Mammary epithelial cell (primary cell): ENCODE data around the gene KANSL3.

Source experiments
- EZH2 ChIP-seq: IDR thresholded peaks from 2 replicates; pipeline ENCODE4 v1.6.1; 2012; ENCODE audit warnings: low read length, inconsistent platforms, borderline replicate concordance
- TF ChIP-seq, protein P1 (sequence below), 2 donors: IDR thresholded peaks in 1 of 2; conservative IDR thresholded peaks in 1 of 2; 2 replicates each; pipeline ENCODE4 v1.5.1; 2011 to 2012; ENCODE audit warnings: inconsistent platforms in 2 of 2, low read length in 2 of 2, mild to moderate bottlenecking in 2 of 2, control low read depth in 1 of 2, low read depth in 1 of 2; ENCODE audit not compliant: insufficient read depth in 1 of 2; ENCODE audit errors: extremely low read depth in 1 of 2

DNA sequence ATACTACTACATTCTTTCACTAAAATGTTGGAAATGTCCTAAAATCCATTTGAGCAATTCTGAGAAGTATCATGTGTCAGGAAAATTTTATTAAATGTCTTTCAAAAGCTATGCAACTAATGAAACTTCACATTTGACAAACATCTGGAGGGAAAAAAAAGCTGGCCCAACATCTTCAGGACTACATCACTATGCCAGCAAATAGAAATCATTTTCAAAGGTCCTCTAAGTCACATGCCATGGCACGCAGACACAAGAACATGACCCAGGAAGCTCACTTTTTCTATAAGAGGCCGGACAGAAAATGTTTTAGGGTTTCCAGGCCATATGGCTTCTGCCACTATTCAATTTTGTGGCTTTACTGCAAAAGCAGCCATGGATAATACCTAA is 11.6 kb downstream of the KANSL3 start:
- no peak for TF ChIP-seq EZH2
- TF ChIP-seq, protein P1, sequence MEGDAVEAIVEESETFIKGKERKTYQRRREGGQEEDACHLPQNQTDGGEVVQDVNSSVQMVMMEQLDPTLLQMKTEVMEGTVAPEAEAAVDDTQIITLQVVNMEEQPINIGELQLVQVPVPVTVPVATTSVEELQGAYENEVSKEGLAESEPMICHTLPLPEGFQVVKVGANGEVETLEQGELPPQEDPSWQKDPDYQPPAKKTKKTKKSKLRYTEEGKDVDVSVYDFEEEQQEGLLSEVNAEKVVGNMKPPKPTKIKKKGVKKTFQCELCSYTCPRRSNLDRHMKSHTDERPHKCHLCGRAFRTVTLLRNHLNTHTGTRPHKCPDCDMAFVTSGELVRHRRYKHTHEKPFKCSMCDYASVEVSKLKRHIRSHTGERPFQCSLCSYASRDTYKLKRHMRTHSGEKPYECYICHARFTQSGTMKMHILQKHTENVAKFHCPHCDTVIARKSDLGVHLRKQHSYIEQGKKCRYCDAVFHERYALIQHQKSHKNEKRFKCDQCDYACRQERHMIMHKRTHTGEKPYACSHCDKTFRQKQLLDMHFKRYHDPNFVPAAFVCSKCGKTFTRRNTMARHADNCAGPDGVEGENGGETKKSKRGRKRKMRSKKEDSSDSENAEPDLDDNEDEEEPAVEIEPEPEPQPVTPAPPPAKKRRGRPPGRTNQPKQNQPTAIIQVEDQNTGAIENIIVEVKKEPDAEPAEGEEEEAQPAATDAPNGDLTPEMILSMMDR (conservative IDR thresholded peaks at IDR 0.05 in 1 of 2, IDR thresholded peaks at IDR 0.05 in 1 of 2; ENCODE audit: extremely low read depth in 1 of 2, insufficient read depth in 1 of 2, low read depth in 1 of 2, low read length in 2 of 2) = no peak
